Aorta (tissue), 5 donors: ENCODE results near the gene UPF1. TPM values are rescaled to one million over a fixed set of nuclear protein-coding genes. Genes with fewer than 3 reads are reported as not detected.

ENCODE experiments used
- ATAC-seq: fragments of 200-7000 bp; cut with Tn5 transposase; one replicate; pipeline ENCODE4 v1.9.1; 2022; ENCODE audit warnings: moderate library complexity; ENCODE audit not compliant: low FRiP score
- DNase-seq, 2 donors: peaks; one replicate each; pipeline ENCODE4 v3.0.0-alpha.2; 2020
- H3K27ac ChIP-seq, 2 donors: one replicate each; pipeline ENCODE4 v1.5.1; 2013; ENCODE audit warnings: low read length in 2 of 2, mild to moderate bottlenecking in 2 of 2, moderate library complexity in 2 of 2, control low read depth in 1 of 2, inconsistent platforms in 1 of 2, low read depth in 1 of 2
- H3K27me3 ChIP-seq, 2 donors: one replicate each; pipeline ENCODE4 v1.6.1; 2013; ENCODE audit warnings: control low read depth in 1 of 2, low read length in 1 of 2, mild to moderate bottlenecking in 1 of 2, moderate library complexity in 1 of 2; ENCODE audit not compliant: insufficient read depth in 2 of 2, control insufficient read depth in 1 of 2
- H3K36me3 ChIP-seq, 2 donors: one replicate each; pipeline ENCODE4 v1.6.1; 2013; ENCODE audit warnings: control low read depth in 1 of 2, low read length in 1 of 2, mild to moderate bottlenecking in 1 of 2; ENCODE audit not compliant: insufficient read depth in 2 of 2, control insufficient read depth in 1 of 2
- H3K4me1 ChIP-seq, 2 donors: one replicate each; pipeline ENCODE4 v1.6.1; 2013; ENCODE audit warnings: low read length in 2 of 2, control low read depth in 1 of 2, mild to moderate bottlenecking in 1 of 2, moderate library complexity in 1 of 2; ENCODE audit not compliant: insufficient read depth in 2 of 2, control insufficient read depth in 1 of 2
- H3K4me3 ChIP-seq, 2 donors: one replicate each; pipeline ENCODE4 v1.5.1; 2013; ENCODE audit warnings: low read length in 2 of 2, control low read depth in 1 of 2, mild to moderate bottlenecking in 1 of 2
- H3K9me3 ChIP-seq: one replicate; pipeline ENCODE4 v1.6.1; 2013; ENCODE audit warnings: mild to moderate bottlenecking, low read length; ENCODE audit not compliant: control insufficient read depth
- WGBS, 2 donors: extraction: QIAGEN DNeasy Blood & Tissue Kit; methylation state at CpG; one replicate each; pipeline ENCODE4 v1.1.7; 2013; 5-methylcytosine and 5-hydroxymethylcytosine counted together
- intact Hi-C, 2 donors: fragments of 100-400 bp; cut with DNase I; formaldehyde crosslinking; loops; one replicate each; pipeline versions ENCODE4 v1.14.2 to v1.15.0; 2022
- polyA plus RNA-seq, 2 donors: library from polyadenylated mRNA; stranded (reverse); fragments of 200-250 nt; gene quantifications; one replicate each; pipeline ENCODE4 v1.2.3, GENCODE V29; 2013
- total RNA-seq, 2 donors: library from RNA; stranded (reverse); fragmentation: NEBNext Ultra II Directional; extraction: Animal tissue kit (Norgen Biotek cat#: 25700); gene quantifications; one replicate each; pipeline ENCODE4 v1.2.1, GENCODE V29; 2021
- donor health status: healthy with polysubstance abuse.
- donor health status: Bipolar disorder and iron deficiency.
- donor health status: DM: no; HTN: no; CAD: no.
- donor health status: DM: no; HTN: no; CAD: no.
- donor health status: DM: yes; HTN: yes; CAD: no.

The UPF1 gene
- total and polyA plus RNA-seq, 4 donors, result 16.5 to 75.6 (median 47.1) TPM

DNA sequence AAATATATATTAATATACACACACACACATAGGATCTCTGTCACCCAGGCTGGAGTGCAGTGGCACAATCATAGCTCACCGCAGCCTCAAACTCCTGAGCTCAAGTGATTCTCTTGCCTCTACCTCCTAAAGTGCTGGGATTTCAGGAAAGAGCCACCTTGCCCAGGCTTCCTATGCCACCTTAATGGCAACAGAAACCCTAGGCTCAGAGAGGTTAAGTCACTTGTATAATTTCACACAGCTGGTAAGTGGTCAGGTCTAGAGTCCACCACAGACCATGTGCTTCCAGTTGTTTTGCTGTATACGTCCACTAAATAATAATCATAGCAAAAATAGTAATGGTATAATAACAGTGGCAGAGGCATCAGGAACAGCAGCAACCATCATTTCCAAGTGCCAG lies 1.3 kb upstream of the UPF1 start:
- no peaks in the 10 kb centered on the region for H3K27me3 ChIP-seq
- H3K36me3 ChIP-seq, result no peaks in the 10 kb centered on the region
- no peaks in the 10 kb centered on the region for H3K4me1 ChIP-seq
- 73 to 85% methylated on average over 2 of the region's 2 CpGs for WGBS, 2 donors
- intact Hi-C loops, result no loop called here
- no peaks in the 10 kb centered on the region for H3K9me3 ChIP-seq
- DNase-seq, result no peak
- H3K4me3 ChIP-seq, result no peak overlapping the region
- H3K27ac ChIP-seq, result no peak overlapping the region
- no peak for ATAC-seq

DNA sequence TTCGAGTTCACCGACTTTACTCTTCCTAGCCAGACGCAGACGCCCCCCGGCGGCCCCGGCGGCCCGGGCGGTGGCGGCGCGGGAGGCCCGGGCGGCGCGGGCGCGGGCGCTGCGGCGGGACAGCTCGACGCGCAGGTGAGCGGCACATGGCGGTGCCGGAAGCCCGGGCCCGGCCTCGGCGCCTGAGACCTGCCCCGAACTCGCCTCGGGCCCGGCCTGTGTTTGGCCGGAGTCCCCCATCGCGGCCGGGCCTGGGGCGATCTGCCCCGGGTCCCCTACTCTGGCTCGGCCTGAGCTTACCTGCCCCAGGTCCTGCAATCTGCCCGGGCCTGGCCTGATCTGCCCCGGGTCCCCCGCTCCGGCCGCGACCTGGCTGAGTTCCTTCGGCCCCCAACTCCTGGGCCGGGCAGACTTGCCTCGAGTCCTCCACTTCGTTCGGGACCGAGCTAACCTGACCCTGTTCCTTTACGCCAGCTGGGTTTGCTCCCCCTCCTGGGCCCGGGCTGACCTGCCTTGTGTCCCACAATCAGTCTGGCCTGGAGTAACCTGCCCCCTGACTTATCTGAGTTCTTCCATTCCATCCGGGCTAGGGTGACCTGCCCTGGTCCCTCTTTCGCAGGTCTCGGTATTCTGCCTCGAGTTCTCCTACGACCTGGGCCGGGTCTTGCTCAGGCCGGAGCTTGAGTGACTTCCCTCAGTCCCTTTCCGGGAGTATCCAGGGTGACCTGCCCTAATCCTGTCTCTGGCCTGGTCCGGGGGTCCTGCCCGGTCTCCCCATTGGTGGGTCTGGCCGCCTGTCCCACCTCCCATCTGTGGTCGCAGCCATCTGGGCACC lies 764 bp downstream of the UPF1 start:
- intact Hi-C loops, result no loop called here
- 1% methylated on average over 57 to 69 of the region's 69 CpGs for WGBS, 2 donors
- no peaks in the 10 kb centered on the region for H3K4me1 ChIP-seq

GRCh38 chr19:18833141-18833476 lies 1.4 kb downstream of the UPF1 start:
- DNase-seq (no peak), ATAC-seq (no peak)
- 3% methylated on average over 9 of the region's 9 CpGs for WGBS, 2 donors
- intact Hi-C loops, result no loop called here
- no peaks in the 10 kb centered on the region for H3K27me3 ChIP-seq
- no peaks in the 10 kb centered on the region for H3K36me3 ChIP-seq
- H3K4me3 ChIP-seq, result peak overlapping the region; percentile 37 to 93
- H3K9me3 ChIP-seq, result no peaks in the 10 kb centered on the region
- no peaks in the 10 kb centered on the region for H3K4me1 ChIP-seq
- H3K27ac ChIP-seq, result no peak overlapping the region

More for the DNA sequence above, 764 bp downstream of the UPF1 start:
- ATAC-seq (peak; percentile 8), DNase-seq (no peak)
- peak overlapping the region in 1 of 2 donors; percentile 61 for H3K27ac ChIP-seq
- H3K4me3 ChIP-seq, result peak overlapping the region; percentile 81 to 93
- no peaks in the 10 kb centered on the region for H3K27me3 ChIP-seq
- no peaks in the 10 kb centered on the region for H3K36me3 ChIP-seq
- no peaks in the 10 kb centered on the region for H3K9me3 ChIP-seq

DNA sequence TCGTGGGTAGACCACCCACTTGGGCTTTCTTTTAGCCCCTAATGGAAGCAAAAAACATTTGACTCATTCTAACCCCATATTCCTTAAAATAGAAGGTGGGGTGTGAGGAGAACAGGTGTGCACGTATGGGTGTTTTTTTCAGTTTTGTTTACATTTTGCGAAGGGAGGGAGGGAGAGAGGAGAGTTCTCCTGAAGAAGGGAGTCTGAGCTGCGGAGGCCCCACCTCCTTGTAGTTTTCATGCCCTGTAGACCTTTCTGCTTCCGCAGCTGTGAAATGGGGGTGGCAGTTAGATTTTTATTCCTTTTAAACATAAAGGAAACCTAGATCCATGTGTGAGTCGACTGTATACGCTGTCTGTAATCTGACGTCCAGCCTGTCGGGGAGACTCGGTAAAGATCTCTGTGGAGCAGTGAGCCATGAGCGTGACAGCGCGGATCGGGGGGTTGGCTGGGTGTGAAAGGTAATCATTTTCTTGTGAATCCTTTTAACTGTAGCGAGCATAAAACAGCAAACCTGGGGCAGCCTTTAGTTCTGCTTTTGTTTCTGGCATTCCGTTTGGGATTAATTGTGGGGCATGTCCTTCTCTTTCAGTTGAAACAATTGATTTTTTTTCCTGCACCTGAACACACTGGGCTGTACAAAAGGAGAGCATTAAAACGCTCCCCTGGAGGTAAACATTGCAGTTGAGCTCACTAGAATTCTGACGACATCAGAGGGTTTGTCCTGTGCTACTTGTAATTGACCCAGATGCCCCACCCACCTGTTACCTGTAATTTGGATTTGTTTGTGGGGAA lies 2.3 kb downstream of the UPF1 start:
- no peak for DNase-seq
- H3K9me3 ChIP-seq, result no peaks in the 10 kb centered on the region
- H3K4me3 ChIP-seq, result peak overlapping the region in 1 of 2 donors; percentile 37
- WGBS, 2 donors, result 29 to 35% methylated on average over 18 of the region's 18 CpGs
- no peaks in the 10 kb centered on the region for H3K4me1 ChIP-seq
- H3K36me3 ChIP-seq, result no peaks in the 10 kb centered on the region
- no peak overlapping the region for H3K27ac ChIP-seq
- H3K27me3 ChIP-seq, result no peaks in the 10 kb centered on the region
- intact Hi-C loops, result no loop called here
- ATAC-seq, result no peak

DNA sequence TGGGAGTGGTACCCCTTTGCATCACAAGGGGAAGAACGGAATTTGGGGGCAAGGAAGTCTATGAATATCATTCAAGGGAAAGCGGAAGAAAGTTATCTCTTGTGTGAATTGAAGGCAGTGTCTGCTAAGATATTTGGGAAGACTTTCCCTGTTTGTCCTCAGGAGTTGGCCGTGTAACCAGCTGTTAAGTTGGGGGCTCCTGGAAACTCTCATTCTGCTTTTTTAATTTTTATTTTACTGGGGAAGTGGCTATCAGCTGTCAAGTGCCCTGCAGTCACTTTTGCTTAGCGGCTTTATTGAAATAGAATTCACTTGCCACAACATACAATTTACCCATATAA lies 2.9 kb downstream of the UPF1 start:
- Histone ChIP-seq H3K36me3 (no peaks in the 10 kb centered on the region), H3K4me3 (no peak overlapping the region), H3K9me3 (no peaks in the 10 kb centered on the region), H3K27ac (no peak overlapping the region), H3K4me1 (no peaks in the 10 kb centered on the region), H3K27me3 (no peaks in the 10 kb centered on the region)
- WGBS, 2 donors, result 80 to 81% methylated on average over 4 of the region's 4 CpGs
- ATAC-seq (no peak), DNase-seq (no peak)
- intact Hi-C loops, result no loop called here

- H3K4me3 ChIP-seq, result no peak overlapping the region
- 70 to 72% methylated on average over 15 of the region's 15 CpGs for WGBS, 2 donors
- H3K36me3 ChIP-seq, result no peaks in the 10 kb centered on the region
- H3K27ac ChIP-seq, result no peak overlapping the region
- H3K9me3 ChIP-seq, result no peaks in the 10 kb centered on the region
- ATAC-seq (peak; percentile 21), DNase-seq (no peak)
- intact Hi-C loops, result loop anchor here (10.0 kb wide), 4 partner anchors 155 to 385 kb away; partner anchors contain the start of gene CRTC1 (in 1 of the 2)
- no peaks in the 10 kb centered on the region for H3K4me1 ChIP-seq
- no peaks in the 10 kb centered on the region for H3K27me3 ChIP-seq
Measured at GRCh38 chr19:18839465-18840287, 7.9 kb downstream of the UPF1 start.

DNA sequence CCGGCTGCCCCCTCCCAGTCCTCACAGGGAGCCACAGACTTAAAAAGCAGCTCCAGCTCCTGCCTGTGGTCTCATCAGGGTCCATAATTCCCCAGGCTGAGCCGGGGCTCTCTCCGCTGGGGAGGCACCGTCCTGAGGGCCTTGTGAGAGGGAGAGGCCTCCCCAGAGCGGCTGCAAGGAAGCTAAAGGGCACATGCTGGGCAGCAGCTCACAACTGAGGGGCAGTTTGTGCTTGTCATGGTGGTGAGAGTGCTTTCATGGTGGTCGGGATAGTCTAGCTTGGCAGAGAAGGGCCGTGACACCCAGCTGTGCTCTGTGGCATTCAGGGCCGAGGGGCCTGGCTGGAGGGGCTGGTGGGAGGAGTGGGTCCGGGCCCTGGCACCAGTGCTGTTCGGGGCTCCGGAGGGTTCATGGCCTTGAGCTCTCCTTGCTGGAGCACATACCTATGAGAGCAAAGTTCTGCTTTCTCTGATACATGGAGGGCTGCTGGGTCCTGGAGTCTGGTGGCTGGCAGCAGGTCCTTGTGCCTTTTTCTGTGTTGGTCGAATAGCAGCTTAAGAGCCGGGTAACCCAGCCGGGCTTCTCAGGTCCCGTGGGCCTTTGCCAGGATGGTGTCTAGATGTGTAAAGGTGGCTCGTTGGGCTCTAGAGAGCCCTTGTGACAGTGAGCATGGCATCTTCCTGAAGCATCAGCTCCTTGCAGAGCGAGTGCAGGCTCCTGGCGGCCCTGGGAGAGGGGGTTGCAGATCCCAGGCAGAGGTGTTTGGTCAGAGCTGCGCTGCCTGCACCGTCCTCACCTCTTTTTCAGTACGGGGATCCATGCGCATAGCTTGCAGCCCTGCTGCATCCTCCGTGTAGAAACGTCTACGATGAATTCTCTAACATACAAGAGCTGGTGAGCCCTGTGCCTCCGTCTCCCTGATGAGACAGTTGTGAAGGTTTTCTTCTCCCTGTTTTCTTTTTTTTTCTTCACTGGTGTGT lies 8.8 kb downstream of the UPF1 start:
- ATAC-seq (peak; percentile 42), DNase-seq (no peak)
- intact Hi-C loops, result loop anchor here (10.0 kb wide), 4 partner anchors 156 to 386 kb away; partner anchors contain the start of gene CRTC1 (in 1 of the 2)
- Histone ChIP-seq H3K4me1 (no peaks in the 10 kb centered on the region), H3K9me3 (no peaks in the 10 kb centered on the region), H3K36me3 (no peaks in the 10 kb centered on the region), H3K27me3 (no peaks in the 10 kb centered on the region), H3K4me3 (no peak overlapping the region), H3K27ac (no peak overlapping the region)
- WGBS, 2 donors, result 73 to 77% methylated on average over 26 of the region's 26 CpGs
